ENCODE measurements around the gene KCNMB1. TPM values are rescaled to one million over a fixed set of nuclear protein-coding genes. Genes with fewer than 3 reads are reported as not detected.

The KCNMB1 gene
- total and polyA plus RNA-seq, 4 donors = 1.4 to 5.2 (median 2.3) TPM

- Histone ChIP-seq H3K36me3 (ENCODE audit: control insufficient read depth in 4 of 4, insufficient read depth in 4 of 4, low read length in 4 of 4) (no peaks in the 10 kb centered on the region), H3K27ac (ENCODE audit: low read depth in 1 of 2, low read length in 1 of 2) (no peak overlapping the region), H3K9ac (ENCODE audit: insufficient read depth in 1 of 2, low read length in 2 of 2) (no peak overlapping the region), H3K4me1 (ENCODE audit: control insufficient read depth in 5 of 5, insufficient read depth in 5 of 5, low read length in 5 of 5) (no peaks in the 10 kb centered on the region), H3K9me3 (ENCODE audit: control insufficient read depth in 4 of 4, insufficient read depth in 3 of 4, low read length in 3 of 4) (no peaks in the 10 kb centered on the region), H3K4me3 (no peak overlapping the region), H3K27me3 (ENCODE audit: control insufficient read depth in 3 of 3, insufficient read depth in 3 of 3, low read length in 2 of 3) (no peaks in the 10 kb centered on the region)
- TF ChIP-seq CTCF (IDR thresholded peaks at IDR 0.05; ENCODE audit: control extremely low read depth, extremely low read depth) = no peak
- WGBS, 2 donors = 90 to 91% methylated on average over 10 of the region's 10 CpGs
- DNase-seq = no peak
- ATAC-seq (ENCODE audit: insufficient read depth, low FRiP score) = no peak
Observed at GRCh38 chr5:170436335-170436734, 47.2 kb upstream of the KCNMB1 start.

GRCh38 chr5:170434966-170435605 is 45.9 kb upstream of the KCNMB1 start:
- peak; percentile 97 for TF ChIP-seq CTCF (IDR thresholded peaks at IDR 0.05; ENCODE audit: control extremely low read depth, extremely low read depth)
- peak; percentile 78 for ATAC-seq (ENCODE audit: insufficient read depth, low FRiP score)
- Histone ChIP-seq H3K9ac (ENCODE audit: insufficient read depth in 1 of 2, low read length in 2 of 2) (no peak overlapping the region), H3K27ac (ENCODE audit: low read depth in 1 of 2, low read length in 1 of 2) (no peak overlapping the region), H3K9me3 (ENCODE audit: control insufficient read depth in 4 of 4, insufficient read depth in 3 of 4, low read length in 3 of 4) (no peaks in the 10 kb centered on the region), H3K36me3 (ENCODE audit: control insufficient read depth in 4 of 4, insufficient read depth in 4 of 4, low read length in 4 of 4) (no peaks in the 10 kb centered on the region), H3K4me1 (ENCODE audit: control insufficient read depth in 5 of 5, insufficient read depth in 5 of 5, low read length in 5 of 5) (peaks cover 0 to 6% (median 0%) of the 10 kb centered on the region in 5 donors), H3K27me3 (ENCODE audit: control insufficient read depth in 3 of 3, insufficient read depth in 3 of 3, low read length in 2 of 3) (peaks cover 0 to 4% (median 0%) of the 10 kb centered on the region in 3 donors), H3K4me3 (no peak overlapping the region)
- peak; percentile 74 to 81 (median 77) for DNase-seq
- 42 to 43% methylated on average over 16 of the region's 16 CpGs for WGBS, 2 donors

- TF ChIP-seq CTCF (IDR thresholded peaks at IDR 0.05; ENCODE audit: control extremely low read depth, extremely low read depth) = no peak
- DNase-seq (no peak), ATAC-seq (ENCODE audit: insufficient read depth, low FRiP score) (no peak)
- no peaks in the 10 kb centered on the region for H3K9me3 ChIP-seq (ENCODE audit: control insufficient read depth in 4 of 4, insufficient read depth in 3 of 4, low read length in 3 of 4)
- peaks cover 0 to 16% (median 0%) of the 10 kb centered on the region in 5 donors for H3K4me1 ChIP-seq (ENCODE audit: control insufficient read depth in 5 of 5, insufficient read depth in 5 of 5, low read length in 5 of 5)
- H3K27me3 ChIP-seq (ENCODE audit: control insufficient read depth in 3 of 3, insufficient read depth in 3 of 3, low read length in 2 of 3) = peaks cover 0 to 4% (median 0%) of the 10 kb centered on the region in 3 donors
- no peaks in the 10 kb centered on the region for H3K36me3 ChIP-seq (ENCODE audit: control insufficient read depth in 4 of 4, insufficient read depth in 4 of 4, low read length in 4 of 4)
- H3K27ac ChIP-seq (ENCODE audit: low read depth in 1 of 2, low read length in 1 of 2) = no peak overlapping the region
- H3K4me3 ChIP-seq = no peak overlapping the region
- H3K9ac ChIP-seq (ENCODE audit: insufficient read depth in 1 of 2, low read length in 2 of 2) = no peak overlapping the region
- 94 to 96% methylated on average over 3 of the region's 3 CpGs for WGBS, 2 donors
Observed at GRCh38 chr5:170432669-170433068, 43.5 kb upstream of the KCNMB1 start.

- no peak for ATAC-seq (ENCODE audit: insufficient read depth, low FRiP score)
- Histone ChIP-seq H3K9me3 (ENCODE audit: control insufficient read depth in 4 of 4, insufficient read depth in 3 of 4, low read length in 3 of 4) (no peaks in the 10 kb centered on the region), H3K27ac (ENCODE audit: low read depth in 1 of 2, low read length in 1 of 2) (no peak overlapping the region), H3K4me1 (ENCODE audit: control insufficient read depth in 5 of 5, insufficient read depth in 5 of 5, low read length in 5 of 5) (peaks cover 0 to 26% (median 9%) of the 10 kb centered on the region in 5 donors), H3K27me3 (ENCODE audit: control insufficient read depth in 3 of 3, insufficient read depth in 3 of 3, low read length in 2 of 3) (peaks cover 0 to 4% (median 0%) of the 10 kb centered on the region in 3 donors), H3K36me3 (ENCODE audit: control insufficient read depth in 4 of 4, insufficient read depth in 4 of 4, low read length in 4 of 4) (no peaks in the 10 kb centered on the region), H3K9ac (ENCODE audit: insufficient read depth in 1 of 2, low read length in 2 of 2) (no peak overlapping the region), H3K4me3 (no peak overlapping the region)
- no peak for DNase-seq
- WGBS, 2 donors = 77 to 93% methylated on average over 2 to 4 of the region's 4 CpGs
- TF ChIP-seq CTCF (IDR thresholded peaks at IDR 0.05; ENCODE audit: control extremely low read depth, extremely low read depth) = no peak
Observed at GRCh38 chr5:170431571-170431970, 42.4 kb upstream of the KCNMB1 start.
